MG63 (cell line): ENCODE data around the gene GIT1. TPM values are rescaled to one million over a fixed set of nuclear protein-coding genes. Genes with fewer than 3 reads are reported as not detected.

Experiments
- DNase-seq: peaks from one replicate; pipeline ENCODE4 v3.0.0-alpha.2; 2020
- H3K27me3 ChIP-seq: fragments of 250-450 bp; sonication (Bioruptor Pico); 2 replicates; pipeline ENCODE4 v1.5.1; 2020; ENCODE audit warnings: mild to moderate bottlenecking, moderate library complexity
- H3K36me3 ChIP-seq: fragments of 250-450 bp; sonication (Bioruptor Pico); 2 replicates; pipeline ENCODE4 v1.5.1; 2020; ENCODE audit warnings: mild to moderate bottlenecking, moderate library complexity
- H3K4me3 ChIP-seq: fragments of 250-450 bp; sonication (Bioruptor Pico); 2 replicates; pipeline ENCODE4 v1.5.1; 2020; ENCODE audit warnings: mild to moderate bottlenecking, moderate library complexity
- H3K9me3 ChIP-seq: fragments of 250-450 bp; sonication (Bioruptor Pico); 2 replicates; pipeline ENCODE4 v1.5.1; 2020; ENCODE audit warnings: mild to moderate bottlenecking, moderate library complexity
- total RNA-seq: library from RNA; depleted of rRNA; stranded (reverse); fragments of >200 nt; shearing (Covaris generic); gene quantifications from 2 replicates; pipeline ENCODE4 v1.2.3, GENCODE V29; 2014; ENCODE audit warnings: low replicate concordance; rRNA removed

GIT1 gene
- total RNA-seq, 1 experiment from 2014 or later: 36.4 TPM

DNA sequence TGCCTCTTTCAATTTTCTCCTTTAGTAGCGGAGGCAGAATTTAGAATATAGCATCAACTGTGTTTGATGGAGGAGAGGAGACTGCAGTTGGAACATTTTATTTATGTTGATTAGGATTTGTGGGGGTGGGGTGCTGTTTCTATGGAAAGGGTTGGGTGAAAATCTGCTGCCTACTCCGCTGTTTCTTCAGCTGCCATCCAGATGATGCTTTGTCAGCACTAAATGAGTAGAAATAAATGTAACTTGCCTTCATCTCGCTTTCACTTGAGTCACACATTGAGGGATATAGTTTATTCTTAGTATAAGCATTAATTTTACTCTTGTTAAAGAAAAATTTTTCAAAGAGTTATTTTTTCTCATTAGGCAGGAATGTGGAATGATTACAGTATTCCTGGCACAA lies 64.8 kb downstream of the GIT1 start:
- no peaks in the 10 kb centered on the region for H3K27me3 ChIP-seq
- no peak overlapping the region for H3K4me3 ChIP-seq
- H3K9me3 ChIP-seq: no peaks in the 10 kb centered on the region
- H3K36me3 ChIP-seq: peaks cover 55% of the 10 kb centered on the region
- DNase-seq: no peak

Other genes with a start within 250 kb of the GIT1 start
- 15.7 and 34.6 TPM in 2 replicates for gene TAOK1, start 199.3 kb downstream of the GIT1 start, total RNA-seq
- gene ABHD15, start 22.6 kb downstream of the GIT1 start, total RNA-seq: 7.8 and 8.9 TPM in 2 replicates
- gene TP53I13, start 20.9 kb downstream of the GIT1 start, total RNA-seq: 28.6 and 48.8 TPM in 2 replicates
- gene ANKRD13B, start 3.5 kb upstream of the GIT1 start, total RNA-seq: 12.1 and 15.7 TPM in 2 replicates
- 1.2 TPM in 1 of 2 replicates, not detected in the other for gene CORO6, start 33.3 kb upstream of the GIT1 start, total RNA-seq